Testis (tissue), 3 donors: Measurements from ENCODE around the gene RGS7. TPM values are rescaled to one million over a fixed set of nuclear protein-coding genes. Genes with fewer than 3 reads are reported as not detected.
"Not testable (repeated sequence)": the region's sequence is repeated elsewhere in the genome, so short reads cannot be mapped to it uniquely, and the experiment has no call there.

Source experiments
- DNase-seq: peaks from one replicate; pipeline ENCODE4 v3.0.0-alpha.2; 2019
- H3K27ac ChIP-seq, 2 donors: fragments of 200-600 bp; sonication (generic); one replicate each; pipeline ENCODE4 v1.5.1; 2019
- H3K27me3 ChIP-seq: fragments of 200-600 bp; sonication (generic); one replicate; pipeline ENCODE4 v1.5.1; 2019
- H3K36me3 ChIP-seq: fragments of 200-600 bp; sonication (generic); one replicate; pipeline ENCODE4 v1.5.1; 2017; ENCODE audit warnings: low read depth; ENCODE audit errors: missing control alignments
- H3K4me1 ChIP-seq: fragments of 200-600 bp; sonication (generic); one replicate; pipeline ENCODE4 v1.5.1; 2019
- H3K4me3 ChIP-seq, 2 donors: fragments of 200-600 bp; sonication (generic); one replicate each; pipeline ENCODE4 v1.5.1; 2017 to 2019
- H3K9me3 ChIP-seq: fragments of 200-600 bp; sonication (generic); one replicate; pipeline ENCODE4 v1.5.1; 2017
- CTCF ChIP-seq, 3 experiments: fragments of 450-650 bp in 2 of 3; fragments of 200-600 bp in 1 of 3; sonication (generic) in 1 of 3; IDR thresholded peaks; one replicate each; pipeline ENCODE4 v1.5.1; 2016 to 2019; ENCODE audit warnings: antibody characterized with exemption in 3 of 3, mild to moderate bottlenecking in 2 of 3, moderate library complexity in 1 of 3
- POLR2A ChIP-seq: fragments of 450-650 bp; IDR thresholded peaks from one replicate; pipeline ENCODE4 v1.6.1; 2017; ENCODE audit warnings: antibody characterized with exemption, mild to moderate bottlenecking, moderate library complexity
- WGBS, 2 donors: methylation state at CpG; one replicate each; pipeline ENCODE4 v1.1.5; 2018; 5-methylcytosine and 5-hydroxymethylcytosine counted together
- intact Hi-C: fragments of 100-400 bp; cut with DNase I; formaldehyde crosslinking; loops from one replicate; pipeline ENCODE4 v1.15.1; 2023; ENCODE audit warnings: low total_unique reads
- polyA plus RNA-seq: library from polyadenylated mRNA; stranded (reverse); fragments of 350-450 nt; fragmentation: Illumina TruSeq; extraction: RNeasy Lipid Tissue Mini Kit (QIAGEN cat#74804); gene quantifications from one replicate; pipeline ENCODE4 v1.2.3, GENCODE V29; 2014; ENCODE audit warnings: low read depth, low replicate concordance; ENCODE audit not compliant: insufficient read depth
- total RNA-seq, 2 donors: library from RNA; depleted of rRNA; stranded (reverse); fragments of >200 nt; gene quantifications; one replicate each; pipeline ENCODE4 v1.2.3, GENCODE V29; 2016

Gene RGS7
- total and polyA plus RNA-seq, 3 donors from 2014 or later: 5.0 to 6.6 (median 5.4) TPM

- Histone ChIP-seq H3K4me1 (no peaks in the 10 kb centered on the region), H3K9me3 (no peaks in the 10 kb centered on the region), H3K27ac (no peak overlapping the region), H3K36me3 (no peaks in the 10 kb centered on the region), H3K27me3 (no peaks in the 10 kb centered on the region), H3K4me3 (no peak overlapping the region)
- intact Hi-C loops: no loop called here
- 48 to 65% methylated on average over 1 of the region's 1 CpG for WGBS, 2 donors
- DNase-seq: no peak
- TF ChIP-seq CTCF (IDR thresholded peaks at IDR 0.05) (no peak), POLR2A (no peak)
These were observed 131.3 kb downstream of the RGS7 start for GRCh38 chr1:241225741-241226140.

GRCh38 chr1:241224189-241224588 lies 132.8 kb downstream of the RGS7 start:
- DNase-seq, H3K9me3 ChIP-seq, H3K4me3 ChIP-seq, intact Hi-C loops, H3K27me3 ChIP-seq, H3K4me1 ChIP-seq, H3K36me3 ChIP-seq, H3K27ac ChIP-seq: not testable (repeated sequence)
- 89 to 99% methylated on average over 3 of the region's 3 CpGs for WGBS, 2 donors

- H3K27ac ChIP-seq, H3K4me3 ChIP-seq, H3K9me3 ChIP-seq, DNase-seq, intact Hi-C loops, H3K36me3 ChIP-seq, H3K27me3 ChIP-seq, H3K4me1 ChIP-seq: not testable (repeated sequence)
- WGBS, 2 donors: 86 to 90% methylated on average over 4 of the region's 4 CpGs
These were observed 134.2 kb downstream of the RGS7 start for GRCh38 chr1:241222813-241223212.

GRCh38 chr1:241221319-241221718 lies 135.7 kb downstream of the RGS7 start:
- no peaks in the 10 kb centered on the region for H3K36me3 ChIP-seq
- H3K27me3 ChIP-seq: no peaks in the 10 kb centered on the region
- H3K27ac ChIP-seq: no peak overlapping the region
- TF ChIP-seq POLR2A (no peak), CTCF (IDR thresholded peaks at IDR 0.05) (no peak)
- no peaks in the 10 kb centered on the region for H3K9me3 ChIP-seq
- DNase-seq: no peak
- WGBS, 2 donors: 73% methylated on average over 6 of the region's 6 CpGs
- intact Hi-C loops: no loop called here
- H3K4me3 ChIP-seq: no peak overlapping the region
- H3K4me1 ChIP-seq: no peaks in the 10 kb centered on the region

- H3K4me1 ChIP-seq, H3K27me3 ChIP-seq, intact Hi-C loops, H3K36me3 ChIP-seq, H3K27ac ChIP-seq, DNase-seq, H3K9me3 ChIP-seq, H3K4me3 ChIP-seq: not testable (repeated sequence)
- WGBS, 2 donors: 87 to 100% methylated on average over 1 of the region's 1 CpG
These were observed 136.1 kb downstream of the RGS7 start for GRCh38 chr1:241220913-241221312.

GRCh38 chr1:241219449-241219848 lies 137.6 kb downstream of the RGS7 start:
- intact Hi-C loops: no loop called here

More at GRCh38 chr1:241219449-241219848, 137.6 kb downstream of the RGS7 start:
- Histone ChIP-seq H3K4me3 (no peak overlapping the region), H3K4me1 (no peaks in the 10 kb centered on the region), H3K36me3 (no peaks in the 10 kb centered on the region), H3K27ac (no peak overlapping the region), H3K27me3 (no peaks in the 10 kb centered on the region), H3K9me3 (no peaks in the 10 kb centered on the region)
- 74 to 91% methylated on average over 2 of the region's 2 CpGs for WGBS, 2 donors
- no peak for DNase-seq
- no peak for TF ChIP-seq CTCF (IDR thresholded peaks at IDR 0.05)
- TF ChIP-seq POLR2A: no peak
